22Rv1 (cell line): ENCODE data around the gene TMEM178B.

ENCODE experiments used
- ZFX ChIP-seq: fragments of 450-650 bp; IDR thresholded peaks from 2 replicates; pipeline ENCODE4 v1.6.1; 2017; ENCODE audit warnings: antibody characterized with exemption, borderline replicate concordance
- TF ChIP-seq, protein P1 (sequence below): fragments of 450-650 bp; IDR thresholded peaks from 2 replicates; pipeline ENCODE4 v1.5.1; 2017; ENCODE audit warnings: mild to moderate bottlenecking

GRCh38 chr7:141203586-141203985, 129.7 kb downstream of the TMEM178B start:
- TF ChIP-seq, protein P1, sequence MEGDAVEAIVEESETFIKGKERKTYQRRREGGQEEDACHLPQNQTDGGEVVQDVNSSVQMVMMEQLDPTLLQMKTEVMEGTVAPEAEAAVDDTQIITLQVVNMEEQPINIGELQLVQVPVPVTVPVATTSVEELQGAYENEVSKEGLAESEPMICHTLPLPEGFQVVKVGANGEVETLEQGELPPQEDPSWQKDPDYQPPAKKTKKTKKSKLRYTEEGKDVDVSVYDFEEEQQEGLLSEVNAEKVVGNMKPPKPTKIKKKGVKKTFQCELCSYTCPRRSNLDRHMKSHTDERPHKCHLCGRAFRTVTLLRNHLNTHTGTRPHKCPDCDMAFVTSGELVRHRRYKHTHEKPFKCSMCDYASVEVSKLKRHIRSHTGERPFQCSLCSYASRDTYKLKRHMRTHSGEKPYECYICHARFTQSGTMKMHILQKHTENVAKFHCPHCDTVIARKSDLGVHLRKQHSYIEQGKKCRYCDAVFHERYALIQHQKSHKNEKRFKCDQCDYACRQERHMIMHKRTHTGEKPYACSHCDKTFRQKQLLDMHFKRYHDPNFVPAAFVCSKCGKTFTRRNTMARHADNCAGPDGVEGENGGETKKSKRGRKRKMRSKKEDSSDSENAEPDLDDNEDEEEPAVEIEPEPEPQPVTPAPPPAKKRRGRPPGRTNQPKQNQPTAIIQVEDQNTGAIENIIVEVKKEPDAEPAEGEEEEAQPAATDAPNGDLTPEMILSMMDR: no peak
- TF ChIP-seq ZFX: no peak
